Activated CD8-positive, alpha-beta memory T cell treated with anti-CD3 and anti-CD28 coated beads, Interleukin-2, amount 50 U/mL, for 4 hours (primary cell): ENCODE measurements around the gene KRT86.

Experiments
- DNase-seq: peaks from one replicate; pipeline ENCODE4 v3.0.0-alpha.2; 2020

KRT86 gene

GRCh38 chr12:52274521-52275120, at the start of gene KRT86:
TSS of gene KRT86 (plus strand) at chr12:52274645. CDS start at chr12:52301917, 27,272 bp downstream.
- no peak for DNase-seq

DNA sequence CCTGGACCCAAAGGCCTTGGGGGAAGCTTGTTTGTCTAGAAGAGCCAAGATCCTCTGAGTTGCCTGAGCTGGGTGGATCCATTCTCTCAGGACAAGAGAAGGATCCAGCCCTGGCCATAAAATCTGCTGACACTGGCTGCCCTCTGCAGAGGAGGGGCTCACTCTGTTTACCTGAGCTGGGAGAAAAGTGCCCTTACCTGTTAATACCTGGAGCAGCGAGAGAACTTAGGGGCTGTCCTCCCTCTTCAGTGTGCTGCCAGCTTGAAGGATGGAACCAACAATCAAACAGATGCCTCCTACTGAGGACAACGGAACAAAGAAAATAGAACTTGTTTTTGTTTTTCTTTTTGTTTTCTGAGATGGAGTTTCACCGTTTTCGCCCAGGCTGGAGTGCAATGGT, 48.7 kb upstream of the KRT86 start:
- DNase-seq = no peak

DNA sequence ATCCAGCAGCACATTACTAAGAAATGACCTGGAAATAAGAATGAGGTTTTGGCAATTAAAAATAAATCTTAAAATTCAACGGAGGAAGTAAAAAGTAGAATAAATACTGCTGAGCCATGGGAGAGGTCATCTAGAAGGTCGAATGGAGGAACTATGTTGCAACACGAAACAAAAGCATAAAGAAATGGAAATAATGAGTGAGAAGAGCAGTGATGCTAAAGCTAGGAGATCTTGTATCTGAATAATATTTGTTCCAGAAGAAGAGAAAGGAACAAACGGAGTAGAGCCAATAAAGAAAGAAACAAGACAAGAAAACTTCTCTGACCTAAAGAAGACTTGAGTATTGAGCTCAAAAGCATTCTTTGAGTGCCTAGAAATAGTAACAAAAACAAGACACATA, 48.0 kb upstream of the KRT86 start:
- DNase-seq = no peak

DNA sequence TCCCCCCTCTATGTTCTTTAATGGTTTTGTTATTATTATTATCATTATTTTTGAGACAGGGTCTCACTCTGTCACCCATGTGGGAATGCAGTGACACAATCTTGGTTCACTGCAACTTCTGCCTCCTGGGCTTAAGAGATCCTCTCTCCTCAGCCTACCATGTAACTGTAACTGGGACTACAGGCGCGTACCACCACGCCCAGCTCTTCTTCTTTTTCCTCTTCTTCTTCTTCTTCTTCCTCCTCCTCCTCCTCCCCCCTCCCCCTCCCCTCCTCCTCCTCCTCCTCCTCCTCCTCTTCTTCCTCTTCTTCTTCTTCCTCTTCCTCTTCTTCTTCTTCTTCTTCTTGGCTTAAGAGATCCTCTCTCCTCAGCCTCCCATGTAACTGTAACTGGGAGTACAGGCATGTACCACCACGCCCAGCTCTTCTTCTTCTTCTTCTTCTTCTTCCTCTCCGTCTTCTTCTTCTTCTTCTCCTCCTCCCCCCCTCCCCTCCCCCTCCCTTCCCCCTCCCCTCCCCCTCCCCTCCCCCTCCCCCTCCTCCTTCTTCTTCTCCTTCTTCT, 46.8 kb upstream of the KRT86 start:
- DNase-seq = no peak

- DNase-seq = no peak
These were observed 46.1 kb upstream of the KRT86 start for GRCh38 chr12:52228366-52228765.

- DNase-seq = no peak
These were observed 45.5 kb upstream of the KRT86 start for GRCh38 chr12:52228931-52229330.

DNA sequence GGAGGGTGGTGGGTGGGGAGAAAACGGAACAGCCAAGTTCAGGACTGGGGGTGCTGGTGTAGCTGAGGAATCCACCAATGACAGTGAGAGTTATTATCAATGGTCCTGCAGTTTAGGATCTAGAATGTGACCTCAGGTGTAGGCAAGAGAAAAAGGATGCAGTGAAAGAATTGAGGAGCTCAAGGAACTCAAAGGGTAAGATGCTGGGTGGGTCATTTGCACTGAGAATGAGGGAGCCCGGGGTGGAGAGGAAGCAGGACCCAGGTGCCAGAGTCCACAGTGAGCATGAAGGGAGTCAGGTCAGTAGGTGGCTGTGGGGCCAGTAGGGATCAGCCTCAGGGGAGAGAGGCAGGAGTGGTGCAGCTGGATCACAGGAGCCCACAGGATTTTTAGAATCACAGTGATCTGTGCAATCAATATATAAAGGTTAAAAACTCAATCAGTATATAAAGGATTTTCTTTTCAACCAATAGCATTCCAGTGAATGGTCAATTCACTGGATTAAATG, 44.6 kb upstream of the KRT86 start:
- no peak for DNase-seq

GRCh38 chr12:52230364-52231281, 43.8 kb upstream of the KRT86 start:
- DNase-seq = no peak

- DNase-seq = no peak
These were observed 42.9 kb upstream of the KRT86 start for GRCh38 chr12:52231305-52232202.

DNA sequence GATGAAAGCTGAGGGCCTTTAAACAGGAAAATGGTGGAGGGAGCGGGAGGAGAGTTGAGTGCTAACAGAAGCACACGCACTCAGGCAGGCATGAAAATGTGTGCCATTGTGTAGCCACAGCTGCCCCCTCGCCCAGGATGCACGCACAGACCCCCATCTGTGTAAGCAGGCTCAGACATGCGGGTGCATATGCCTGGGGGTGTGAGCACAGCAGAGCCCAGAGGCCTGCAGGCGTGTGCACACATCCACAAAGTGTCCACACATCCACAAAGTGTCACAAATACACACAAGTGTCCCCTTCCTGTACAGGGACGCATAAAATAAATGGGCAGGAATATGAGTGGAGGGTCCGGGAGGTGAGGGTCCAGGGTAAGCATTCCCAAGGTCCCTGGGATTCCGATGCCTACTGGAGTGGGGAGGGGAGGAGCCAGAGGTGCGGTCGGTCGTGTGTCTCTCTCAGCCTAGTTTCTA, 42.2 kb upstream of the KRT86 start:
- DNase-seq = no peak

GRCh38 chr12:52232674-52233461, 41.6 kb upstream of the KRT86 start, which contains the start of gene KRT7:
TSS of gene KRT7 (plus strand) at chr12:52233243. CDS start at chr12:52233297, 54 bp downstream.
- no peak for DNase-seq

GRCh38 chr12:52233462-52234207, 40.8 kb upstream of the KRT86 start:
- DNase-seq = no peak

DNA sequence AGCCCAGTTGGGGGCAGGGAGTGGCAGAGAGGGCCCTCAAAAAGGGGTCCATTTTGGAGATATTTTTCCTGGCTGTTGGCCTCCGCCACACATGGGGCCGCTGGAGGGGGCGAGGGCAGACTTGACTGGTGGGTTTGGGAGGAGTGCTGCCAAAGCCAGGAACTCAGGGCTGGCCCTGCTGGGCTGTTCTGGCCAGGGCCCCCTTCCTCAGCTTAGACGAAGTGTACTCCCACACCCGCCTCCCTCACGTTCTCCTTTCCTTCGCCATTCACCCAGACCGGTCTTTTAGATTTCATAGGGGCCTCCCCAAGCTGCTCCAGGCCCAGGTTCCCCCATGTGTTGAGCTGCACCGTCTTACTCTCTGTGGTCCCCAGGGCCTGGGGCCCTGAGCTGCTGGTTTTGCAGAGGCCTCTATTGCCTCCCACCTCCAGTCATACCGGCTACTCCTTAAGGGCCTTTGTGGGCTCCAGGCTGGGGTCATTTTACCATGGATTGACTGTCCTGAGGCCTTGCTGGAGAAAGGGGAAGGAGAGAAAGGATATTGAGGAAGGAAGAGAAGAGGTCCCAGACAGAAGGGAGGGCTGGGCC, 40.1 kb upstream of the KRT86 start:
- DNase-seq = no peak

- DNase-seq = no peak
These were observed 39.3 kb upstream of the KRT86 start for GRCh38 chr12:52235001-52235764.

DNA sequence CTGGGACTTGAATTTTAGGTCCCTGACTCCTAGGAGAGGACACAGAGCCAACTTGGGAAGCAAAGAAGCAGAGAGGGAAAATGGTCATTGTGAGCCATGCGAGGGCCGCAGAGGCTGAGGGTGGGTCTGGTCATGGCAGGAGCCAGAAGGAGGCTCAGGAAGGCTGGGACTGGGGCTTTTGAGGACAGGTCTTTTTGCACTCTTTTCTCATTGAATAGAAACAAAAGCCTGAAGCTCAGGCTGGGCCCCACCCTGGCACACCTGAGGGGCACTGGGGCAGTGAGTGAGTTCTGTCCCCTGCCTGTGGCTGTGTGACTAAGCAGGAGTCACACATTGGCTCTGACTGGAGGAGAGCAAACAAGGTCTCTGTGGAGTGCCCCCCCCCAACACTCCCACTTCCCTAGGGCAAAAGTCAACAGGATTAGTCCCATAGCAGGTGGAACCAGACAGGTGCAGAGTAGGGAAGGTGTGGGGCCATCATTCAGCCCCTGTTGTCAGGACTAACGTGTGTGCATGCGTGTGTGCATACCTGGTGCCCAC, 38.6 kb upstream of the KRT86 start:
- no peak for DNase-seq

DNA sequence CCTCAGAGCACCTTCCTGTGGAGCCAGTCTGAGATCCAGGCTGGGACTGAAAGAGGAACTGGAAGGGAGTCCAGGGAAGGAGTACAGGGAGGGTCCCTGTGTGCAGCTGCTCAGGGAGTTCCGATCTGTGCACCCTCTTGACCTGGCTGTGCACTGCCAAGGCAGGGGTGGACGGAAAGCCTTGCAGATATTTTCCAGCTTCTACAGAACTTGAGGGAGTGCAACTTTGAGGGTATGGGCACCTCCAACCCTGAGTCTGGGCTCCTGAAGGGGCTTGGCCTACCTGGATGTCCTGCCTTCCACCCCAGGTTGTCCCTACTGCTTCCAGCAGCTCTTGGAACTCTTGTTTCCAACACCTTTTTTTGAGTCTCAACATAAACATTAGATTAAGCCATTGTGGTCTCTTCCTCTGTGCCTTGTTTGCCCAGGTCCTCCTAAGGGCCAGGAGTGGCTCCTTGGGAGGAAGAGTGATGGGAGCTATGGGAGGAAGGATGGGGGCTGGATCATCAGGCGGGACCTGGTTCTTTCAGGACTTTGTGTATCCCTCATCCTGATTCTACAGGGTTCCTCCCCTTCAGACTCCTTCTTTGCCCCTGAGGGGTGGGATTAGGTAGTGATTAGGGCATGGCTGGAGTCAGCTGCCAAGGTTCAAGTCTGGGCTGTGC, 37.9 kb upstream of the KRT86 start:
- no peak for DNase-seq

DNA sequence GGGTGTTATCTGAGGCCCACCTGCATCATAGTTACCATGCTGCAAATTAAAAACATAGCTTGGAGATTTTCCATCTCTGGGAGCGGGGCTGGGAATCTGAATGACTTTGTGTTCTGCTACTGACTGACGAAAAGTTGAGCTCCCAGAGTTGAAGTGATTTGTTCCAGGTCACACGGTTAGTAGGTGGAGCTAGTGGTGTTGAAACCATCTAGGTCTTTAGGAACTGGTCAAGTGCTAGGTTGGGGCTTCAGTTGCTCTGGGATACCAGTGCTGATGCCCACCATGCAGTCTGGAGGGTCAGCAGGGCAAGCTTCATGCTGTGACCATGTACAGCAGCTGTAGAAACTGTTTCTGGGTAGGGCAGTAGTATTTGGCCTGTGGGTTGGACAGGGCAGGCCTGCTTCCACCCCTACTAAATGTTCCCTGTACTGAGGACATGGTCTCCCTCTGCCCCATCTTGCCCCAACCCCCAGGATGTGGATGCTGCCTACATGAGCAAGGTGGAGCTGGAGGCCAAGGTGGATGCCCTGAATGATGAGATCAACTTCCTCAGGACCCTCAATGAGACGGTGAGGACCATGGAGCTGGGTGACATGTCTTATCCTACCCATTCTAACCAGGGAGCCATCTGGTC, 36.1 kb upstream of the KRT86 start:
- DNase-seq = no peak

DNA sequence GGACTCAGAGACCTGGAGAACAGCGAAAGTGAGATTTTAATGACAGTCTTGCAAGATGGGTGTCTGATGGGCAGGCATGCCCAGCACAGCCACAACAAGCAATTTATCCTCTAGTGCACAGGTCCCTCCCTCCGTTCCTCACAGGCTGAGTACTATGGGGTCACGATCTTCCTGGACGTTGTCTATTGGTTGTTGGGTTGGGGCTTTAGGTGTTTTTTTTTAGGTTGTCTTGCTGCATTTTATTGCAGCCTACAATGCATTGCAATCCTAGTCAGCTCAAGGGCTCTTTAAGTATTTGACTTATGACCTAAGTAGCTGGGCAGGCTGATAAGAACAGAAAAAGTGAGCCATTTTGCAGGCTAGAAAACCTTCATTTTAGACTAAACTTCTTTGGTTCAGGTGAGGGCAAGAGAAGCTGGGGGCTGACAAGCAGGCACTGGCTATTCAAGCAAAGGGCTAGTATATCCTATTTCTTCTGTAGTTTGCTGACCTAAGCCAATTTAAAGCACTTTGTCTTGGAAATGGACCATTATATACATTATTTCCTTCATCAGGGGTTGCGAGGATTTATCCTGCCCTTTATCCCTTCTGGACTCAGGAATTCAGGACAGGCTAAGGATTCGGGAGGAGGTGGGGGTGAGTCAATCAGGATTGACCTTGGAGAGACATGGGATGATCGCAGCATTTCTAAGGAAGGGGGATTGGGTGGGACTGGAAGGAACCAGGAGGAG, 35.4 kb upstream of the KRT86 start:
- DNase-seq = no peak
